OCI-LY3 (cell line): ENCODE data around the gene AP1S3.

Experiments
- H2AFZ ChIP-seq: fragments of 200-600, 300-600 bp; shearing (Covaris generic); 2 replicates; pipeline ENCODE4 v1.6.0; 2014; ENCODE audit warnings: antibody characterized with exemption, low read depth, low read length
- H3K27ac ChIP-seq: fragments of 200-600, 300-600 bp; sonication (generic); 2 replicates; pipeline ENCODE4 v1.5.1; 2014; ENCODE audit warnings: mild to moderate bottlenecking, low read length, moderate library complexity, mixed read lengths
- H3K27me3 ChIP-seq: fragments of 200-600, 300-600 bp; sonication (generic); 2 replicates; pipeline ENCODE4 v1.6.1; 2014; ENCODE audit warnings: low read depth, low read length, mixed read lengths
- H3K36me3 ChIP-seq: fragments of 200-600, 300-600 bp; sonication (generic); replicated peaks from 2 replicates; pipeline ENCODE3; 2014; ENCODE audit warnings: low read depth, low read length, mixed read lengths
- H3K4me1 ChIP-seq: fragments of 300-600, 200-600 bp; sonication (generic); 2 replicates; pipeline ENCODE4 v1.6.1; 2014; ENCODE audit warnings: low read length, mixed read lengths
- H3K4me2 ChIP-seq: fragments of 200-600, 300-600 bp; sonication (generic); 2 replicates; pipeline ENCODE4 v1.6.1; 2014; ENCODE audit warnings: low read length, mixed read lengths
- H3K4me3 ChIP-seq: fragments of 300-600, 200-600 bp; sonication (generic); 2 replicates; pipeline ENCODE4 v1.5.1; 2014; ENCODE audit warnings: antibody characterized with exemption, mild to moderate bottlenecking, low read length, moderate library complexity
- H3K79me2 ChIP-seq: fragments of 300-600, 200-600 bp; shearing (Covaris generic); 2 replicates; pipeline ENCODE4 v1.6.1; 2014; ENCODE audit warnings: mild to moderate bottlenecking, low read length, mixed read lengths
- H3K9ac ChIP-seq: fragments of 300-600, 200-600 bp; shearing (Covaris generic); 2 replicates; pipeline ENCODE4 v1.6.0; 2014; ENCODE audit warnings: mild to moderate bottlenecking, low read length, moderate library complexity
- H3K9me3 ChIP-seq: fragments of 200-600, 300-600 bp; shearing (Covaris generic); 2 replicates; pipeline ENCODE4 v1.6.1; 2014; ENCODE audit warnings: low read length, mixed read lengths; ENCODE audit not compliant: insufficient read depth
- H4K20me1 ChIP-seq: fragments of 200-600, 300-600 bp; sonication (generic); 2 replicates; pipeline ENCODE4 v1.6.1; 2016; ENCODE audit warnings: low read length, mixed read lengths; ENCODE audit not compliant: insufficient read depth
- CTCF ChIP-seq: fragments of 200-600, 300-600 bp; sonication (generic); IDR thresholded peaks from 2 replicates; pipeline ENCODE4 v1.5.1; 2014; ENCODE audit warnings: antibody characterized with exemption, low read length, low read depth
- EZH2phosphoT487 ChIP-seq: fragments of 200-600 bp; shearing (Covaris generic); IDR thresholded peaks from 2 replicates; pipeline ENCODE4 v1.6.1; 2018; ENCODE audit warnings: antibody characterized with exemption, mixed run types, low read depth

The AP1S3 gene

GRCh38 chr2:223751012-223751411 is 86.4 kb downstream of the AP1S3 start:
- no peak for TF ChIP-seq CTCF
- no peak for TF ChIP-seq EZH2phosphoT487
- no peaks in the 10 kb centered on the region for H3K4me1 ChIP-seq
- no peak overlapping the region for H2AFZ ChIP-seq
- no peak overlapping the region for H3K4me3 ChIP-seq
- no peaks in the 10 kb centered on the region for H3K79me2 ChIP-seq
- H4K20me1 ChIP-seq: no peaks in the 10 kb centered on the region
- H3K36me3 ChIP-seq: no peaks in the 10 kb centered on the region
- no peak overlapping the region for H3K4me2 ChIP-seq
- H3K9me3 ChIP-seq: no peaks in the 10 kb centered on the region
- no peak overlapping the region for H3K9ac ChIP-seq
- H3K27ac ChIP-seq: no peak overlapping the region
- H3K27me3 ChIP-seq: no peaks in the 10 kb centered on the region

- Histone ChIP-seq H3K9me3 (no peaks in the 10 kb centered on the region), H2AFZ (no peak overlapping the region), H3K36me3 (no peaks in the 10 kb centered on the region), H3K79me2 (no peaks in the 10 kb centered on the region), H3K9ac (no peak overlapping the region), H3K27ac (no peak overlapping the region), H3K4me3 (no peak overlapping the region), H3K4me2 (no peak overlapping the region), H4K20me1 (no peaks in the 10 kb centered on the region), H3K27me3 (no peaks in the 10 kb centered on the region), H3K4me1 (no peaks in the 10 kb centered on the region)
- TF ChIP-seq EZH2phosphoT487 (no peak), CTCF (no peak)
Observed at GRCh38 chr2:223747392-223748042, 89.9 kb downstream of the AP1S3 start.

- no peaks in the 10 kb centered on the region for H3K36me3 ChIP-seq
- no peak overlapping the region for H3K4me3 ChIP-seq
- no peaks in the 10 kb centered on the region for H3K79me2 ChIP-seq
- no peaks in the 10 kb centered on the region for H3K4me1 ChIP-seq
- H3K4me2 ChIP-seq: no peak overlapping the region
- no peaks in the 10 kb centered on the region for H3K9me3 ChIP-seq
- H4K20me1 ChIP-seq: no peaks in the 10 kb centered on the region
- H2AFZ ChIP-seq: no peak overlapping the region
- no peak overlapping the region for H3K27ac ChIP-seq
- no peak overlapping the region for H3K9ac ChIP-seq
- H3K27me3 ChIP-seq: no peaks in the 10 kb centered on the region
- TF ChIP-seq CTCF (no peak), EZH2phosphoT487 (no peak)
Observed at GRCh38 chr2:223746611-223747010, 90.8 kb downstream of the AP1S3 start.

- H3K27ac ChIP-seq: no peak overlapping the region
Observed at GRCh38 chr2:223744580-223744979, 92.8 kb downstream of the AP1S3 start.

More at GRCh38 chr2:223744580-223744979, 92.8 kb downstream of the AP1S3 start:
- Histone ChIP-seq H3K36me3 (no peaks in the 10 kb centered on the region), H3K4me1 (no peaks in the 10 kb centered on the region), H3K27me3 (no peaks in the 10 kb centered on the region), H4K20me1 (no peaks in the 10 kb centered on the region), H3K4me2 (no peak overlapping the region), H3K79me2 (no peaks in the 10 kb centered on the region), H2AFZ (no peak overlapping the region), H3K9me3 (no peaks in the 10 kb centered on the region), H3K4me3 (no peak overlapping the region), H3K9ac (no peak overlapping the region)
- TF ChIP-seq CTCF: no peak
- no peak for TF ChIP-seq EZH2phosphoT487
